Neural progenitor cell (in vitro differentiated cells): Measurements from ENCODE around the gene NCR2.

ENCODE experiments used
- EZH2 ChIP-seq: fragments of 200-600 bp; sonication (generic); IDR thresholded peaks from 2 replicates; pipeline ENCODE4 v1.6.1; 2017; ENCODE audit warnings: antibody characterized with exemption, mild to moderate bottlenecking, moderate library complexity
- TF ChIP-seq, protein P1 (sequence below): fragments of 200-600 bp; sonication (generic); IDR thresholded peaks from 2 replicates; pipeline ENCODE4 v1.5.1; 2017; ENCODE audit warnings: antibody characterized with exemption, mild to moderate bottlenecking

DNA sequence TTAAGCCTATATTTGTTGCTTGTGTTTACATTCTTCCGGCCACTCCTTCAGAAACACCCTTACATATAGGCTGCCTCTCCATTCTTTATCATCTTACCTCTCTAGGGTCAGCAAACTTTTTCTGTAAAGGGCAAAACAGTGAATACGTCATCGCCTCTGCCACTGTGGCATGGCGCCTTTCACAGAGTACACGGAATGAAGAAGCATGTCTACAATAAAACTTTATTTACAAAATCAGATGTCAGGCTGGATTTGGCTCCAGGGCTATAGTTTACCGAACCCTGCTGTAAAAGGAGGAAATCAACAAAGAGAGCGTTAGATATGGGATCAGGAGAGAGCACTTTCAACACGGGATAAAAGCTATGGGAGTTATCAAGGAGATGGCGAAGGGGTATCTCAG, 9.3 kb upstream of the NCR2 start:
- TF ChIP-seq, protein P1, sequence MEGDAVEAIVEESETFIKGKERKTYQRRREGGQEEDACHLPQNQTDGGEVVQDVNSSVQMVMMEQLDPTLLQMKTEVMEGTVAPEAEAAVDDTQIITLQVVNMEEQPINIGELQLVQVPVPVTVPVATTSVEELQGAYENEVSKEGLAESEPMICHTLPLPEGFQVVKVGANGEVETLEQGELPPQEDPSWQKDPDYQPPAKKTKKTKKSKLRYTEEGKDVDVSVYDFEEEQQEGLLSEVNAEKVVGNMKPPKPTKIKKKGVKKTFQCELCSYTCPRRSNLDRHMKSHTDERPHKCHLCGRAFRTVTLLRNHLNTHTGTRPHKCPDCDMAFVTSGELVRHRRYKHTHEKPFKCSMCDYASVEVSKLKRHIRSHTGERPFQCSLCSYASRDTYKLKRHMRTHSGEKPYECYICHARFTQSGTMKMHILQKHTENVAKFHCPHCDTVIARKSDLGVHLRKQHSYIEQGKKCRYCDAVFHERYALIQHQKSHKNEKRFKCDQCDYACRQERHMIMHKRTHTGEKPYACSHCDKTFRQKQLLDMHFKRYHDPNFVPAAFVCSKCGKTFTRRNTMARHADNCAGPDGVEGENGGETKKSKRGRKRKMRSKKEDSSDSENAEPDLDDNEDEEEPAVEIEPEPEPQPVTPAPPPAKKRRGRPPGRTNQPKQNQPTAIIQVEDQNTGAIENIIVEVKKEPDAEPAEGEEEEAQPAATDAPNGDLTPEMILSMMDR, result no peak
- no peak for TF ChIP-seq EZH2
